ENCODE measurements around the gene DLG1.

The DLG1 gene

DNA sequence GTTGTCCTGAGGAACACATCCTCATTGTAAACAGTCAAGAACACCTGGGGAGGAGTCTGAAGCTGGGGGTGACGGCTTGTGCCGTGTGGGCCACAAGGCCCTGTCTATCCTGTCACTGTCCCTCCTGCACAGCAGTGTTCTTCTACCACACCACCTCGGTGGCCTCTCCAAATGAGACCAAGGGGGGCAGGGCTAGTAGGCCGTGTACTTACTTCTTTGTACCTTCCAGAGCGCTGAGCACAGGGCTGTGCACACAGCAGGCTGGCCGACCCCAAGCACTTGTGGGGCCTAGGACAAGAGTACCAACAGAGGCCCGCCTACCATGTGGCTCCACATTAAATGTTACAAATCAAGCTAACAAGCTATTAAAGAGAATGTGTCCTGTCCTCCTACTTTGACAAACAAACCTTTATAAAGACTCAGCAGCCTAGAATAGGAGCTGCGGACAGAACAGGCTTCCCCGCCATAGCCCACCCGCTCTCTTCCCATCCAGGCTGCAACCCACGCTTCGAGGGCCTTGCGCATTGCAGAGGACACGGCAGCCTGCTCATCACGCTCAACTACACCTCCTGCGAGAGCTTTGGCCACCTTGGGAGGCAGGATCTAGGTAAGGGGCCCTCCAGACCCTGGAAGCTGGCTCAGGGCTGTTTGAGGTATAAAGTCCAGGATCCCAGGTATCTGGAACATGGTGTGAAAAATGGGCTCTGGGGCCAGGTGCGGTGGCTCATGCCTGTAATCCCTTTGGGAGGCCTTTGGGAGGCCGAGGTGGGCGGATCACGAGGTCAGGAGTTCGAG, 299.2 kb downstream of the DLG1 start:
- DNase-seq (ENCODE audit: low read depth in 2 of 2), result no peak

DNA sequence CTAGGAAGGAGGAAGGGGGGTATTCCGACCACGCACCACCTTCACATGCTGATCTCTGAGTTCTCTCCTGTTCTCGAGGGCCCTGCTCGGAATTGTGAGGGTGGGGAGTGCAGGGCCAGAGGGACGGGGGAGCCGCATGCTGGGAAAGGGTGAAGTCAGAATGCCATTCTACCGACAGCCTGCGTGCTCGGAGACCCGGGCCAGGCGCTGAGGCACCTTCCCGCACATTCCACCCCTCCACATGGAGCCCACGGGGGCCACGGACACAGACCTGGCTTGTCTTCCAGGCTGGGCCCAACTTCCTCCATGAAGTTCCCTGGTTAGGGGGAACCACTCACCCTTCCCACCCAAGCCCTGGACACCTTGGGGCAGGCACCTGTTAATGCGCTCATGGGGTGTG, 301.1 kb downstream of the DLG1 start:
- DNase-seq (ENCODE audit: low read depth in 2 of 2), result no peak

DNA sequence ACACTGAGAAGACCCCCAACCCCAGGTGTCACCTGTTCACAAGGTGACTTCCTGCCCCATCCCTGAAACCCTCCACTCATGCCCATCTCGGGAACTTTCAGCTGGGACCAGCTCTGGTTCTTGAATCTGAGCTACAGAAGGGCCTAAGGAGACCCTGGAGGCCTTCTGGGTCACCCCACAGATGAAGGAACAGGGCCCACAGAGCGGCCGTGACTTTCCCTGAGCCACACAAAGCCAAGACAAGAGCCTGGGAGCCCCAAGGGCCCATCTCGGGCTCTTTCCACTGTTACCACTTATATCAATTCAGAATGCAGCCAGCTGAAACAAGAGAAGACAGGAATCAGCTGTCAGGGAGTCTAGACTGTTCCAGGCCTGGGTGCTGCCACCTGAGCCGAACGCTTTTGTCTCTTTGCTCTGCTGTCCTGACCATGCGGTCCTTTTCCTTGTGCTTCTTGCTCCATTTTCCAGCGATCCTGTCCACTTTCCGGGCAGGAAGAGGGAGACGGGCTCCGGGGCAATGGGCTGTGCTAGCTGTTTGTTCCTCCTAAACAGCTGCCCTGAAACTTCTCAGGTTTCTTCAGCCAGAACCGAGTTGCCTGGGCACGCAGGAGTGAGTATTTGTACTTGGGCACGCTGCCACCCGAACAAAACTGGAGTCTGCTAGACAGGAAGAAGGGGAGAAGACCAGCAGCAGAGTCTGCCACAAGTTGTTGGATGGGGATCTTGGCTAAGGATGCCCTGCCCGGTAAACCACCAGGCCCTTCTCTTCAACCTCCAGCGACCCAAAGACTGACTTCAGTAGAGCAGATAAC, 301.8 kb downstream of the DLG1 start:
- DNase-seq (ENCODE audit: low read depth in 2 of 2), result no peak

DNA sequence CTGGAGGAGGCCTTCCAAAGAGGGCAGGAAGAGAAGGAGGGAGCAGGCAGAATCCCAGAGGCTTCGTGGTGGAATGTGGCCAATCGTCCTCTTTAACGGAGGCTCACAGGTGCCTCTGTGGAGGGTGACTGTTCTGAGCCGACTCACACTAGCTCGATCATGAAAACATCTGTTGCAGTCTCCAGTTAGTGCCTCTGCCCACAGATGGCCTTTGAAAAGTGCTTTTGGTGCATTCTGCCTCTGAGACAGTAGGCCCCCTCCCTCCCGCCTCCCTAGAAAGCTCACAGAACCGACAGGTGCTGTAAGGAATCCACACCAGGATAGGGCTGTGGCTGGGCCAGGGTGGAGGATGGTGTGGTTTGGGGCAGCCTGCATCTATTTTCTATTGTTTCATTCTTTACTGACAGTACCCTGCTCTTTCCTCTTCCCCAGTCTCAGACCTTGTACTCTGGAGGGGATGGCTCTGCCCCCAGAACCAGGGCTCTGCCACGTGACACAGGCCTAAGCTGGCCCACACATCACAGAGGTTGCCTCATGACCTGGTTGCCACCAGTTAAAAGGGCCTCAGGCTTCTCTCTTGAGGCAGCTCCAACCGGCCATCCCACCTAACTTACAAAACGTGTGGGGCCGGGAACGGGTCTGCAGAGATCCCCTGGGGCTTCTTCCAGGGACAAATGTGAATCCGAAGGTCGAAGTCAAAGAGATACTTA, 302.6 kb downstream of the DLG1 start:
- no peak for DNase-seq (ENCODE audit: low read depth in 2 of 2)

DNA sequence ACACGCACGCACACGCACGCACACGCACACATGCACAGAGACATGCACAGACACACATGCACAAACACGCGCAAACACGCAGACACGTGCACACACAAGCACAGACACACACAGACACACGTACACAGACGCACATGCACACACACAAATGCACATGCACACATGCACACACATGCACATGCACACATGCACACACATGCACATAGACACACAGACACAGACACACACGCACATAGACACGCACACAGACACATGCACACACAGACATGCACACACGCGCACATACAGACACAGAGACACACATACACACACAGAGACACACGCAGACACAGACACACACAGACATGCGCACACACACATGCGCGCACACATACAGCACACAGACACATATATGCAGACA, 303.4 kb downstream of the DLG1 start:
- DNase-seq (ENCODE audit: low read depth in 2 of 2), result no peak

DNA sequence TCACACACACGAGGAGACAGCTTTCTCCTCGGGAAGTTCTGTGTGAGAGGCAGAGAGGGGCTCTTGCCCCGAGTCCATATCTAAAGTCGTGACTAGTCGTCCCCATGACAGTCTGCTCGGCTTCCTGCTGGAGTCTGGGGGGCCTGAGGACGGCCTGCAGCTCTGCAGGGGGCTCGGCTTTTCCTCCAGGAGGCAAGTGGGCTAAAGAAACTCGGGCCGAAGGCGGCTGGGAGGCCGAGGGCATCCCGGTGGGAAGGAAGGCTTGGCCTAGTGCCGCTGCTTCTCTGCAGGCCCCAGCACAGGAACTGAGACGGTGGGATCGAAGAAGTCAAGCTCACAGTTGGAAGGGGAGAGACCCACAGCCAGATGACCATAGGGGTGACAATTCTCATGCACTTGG, 304.4 kb downstream of the DLG1 start:
- DNase-seq (ENCODE audit: low read depth in 2 of 2), result no peak

Data from stimulated activated CD4-positive, alpha-beta T cell treated with anti-CD3 and anti-CD28 coated beads, Interleukin-4, amount 100 ng/mL, for 48 hours (primary cell).